Neuron (in vitro differentiated cells): ENCODE results near the gene MRM1.

Experiments used
- H2AFZ ChIP-seq: one replicate; pipeline ENCODE4 v1.6.1; 2013; ENCODE audit warnings: low read depth, mild to moderate bottlenecking, inconsistent platforms, low read length, moderate library complexity
- H3K27me3 ChIP-seq: one replicate; pipeline ENCODE4 v1.6.1; 2013; ENCODE audit warnings: low read length; ENCODE audit not compliant: insufficient read depth
- H3K36me3 ChIP-seq: one replicate; pipeline ENCODE4 v1.6.1; 2013; ENCODE audit warnings: low read length; ENCODE audit not compliant: insufficient read depth
- H3K4me1 ChIP-seq: one replicate; pipeline ENCODE4 v1.6.1; 2013; ENCODE audit warnings: low read length; ENCODE audit not compliant: insufficient read depth
- H3K4me3 ChIP-seq: 2 replicates; pipeline ENCODE4 v1.5.1; 2013; ENCODE audit warnings: mild to moderate bottlenecking, low read length, moderate library complexity
- H3K9me3 ChIP-seq: one replicate; pipeline ENCODE4 v1.6.1; 2013; ENCODE audit warnings: low read length

MRM1 gene

DNA sequence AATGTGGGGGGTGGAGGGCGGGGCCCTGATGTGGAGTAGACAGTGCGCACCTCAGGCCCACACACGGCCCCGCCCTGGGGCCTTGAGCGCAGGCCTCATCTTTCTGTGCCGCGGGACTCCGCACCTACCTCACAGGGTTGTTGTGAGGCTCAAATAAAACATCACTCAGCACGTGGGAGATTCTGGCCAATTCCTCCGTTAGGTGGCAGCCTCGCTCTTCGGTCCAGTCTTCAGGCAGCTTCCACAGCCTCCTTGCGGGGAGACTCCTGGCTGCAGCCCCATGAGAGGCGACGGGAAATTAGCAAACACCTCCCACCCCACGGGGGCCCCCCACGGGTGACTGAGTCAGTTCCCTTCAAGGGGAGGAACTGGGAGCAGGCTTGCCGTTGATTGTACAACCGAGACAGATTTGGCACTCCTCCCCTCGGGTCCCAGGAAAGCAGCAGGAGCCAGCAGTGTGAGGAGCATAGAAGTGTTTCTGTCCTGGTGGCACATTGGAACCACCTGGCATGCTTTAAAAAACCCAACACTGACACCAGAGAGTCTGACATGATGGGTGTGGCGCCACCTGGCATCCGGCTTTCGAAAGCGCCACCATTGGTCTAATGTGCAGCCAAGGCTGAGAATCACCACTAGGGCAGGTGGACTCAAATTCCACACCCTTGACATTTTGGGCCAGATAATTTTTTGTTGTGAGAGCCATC, 7.6 kb downstream of the MRM1 start:
- no peaks in the 10 kb centered on the region for H3K9me3 ChIP-seq
- no peaks in the 10 kb centered on the region for H3K36me3 ChIP-seq
- no peaks in the 10 kb centered on the region for H3K27me3 ChIP-seq
- H3K4me1 ChIP-seq: peaks cover 4% of the 10 kb centered on the region
- no peak overlapping the region for H2AFZ ChIP-seq
- no peak overlapping the region for H3K4me3 ChIP-seq

DNA sequence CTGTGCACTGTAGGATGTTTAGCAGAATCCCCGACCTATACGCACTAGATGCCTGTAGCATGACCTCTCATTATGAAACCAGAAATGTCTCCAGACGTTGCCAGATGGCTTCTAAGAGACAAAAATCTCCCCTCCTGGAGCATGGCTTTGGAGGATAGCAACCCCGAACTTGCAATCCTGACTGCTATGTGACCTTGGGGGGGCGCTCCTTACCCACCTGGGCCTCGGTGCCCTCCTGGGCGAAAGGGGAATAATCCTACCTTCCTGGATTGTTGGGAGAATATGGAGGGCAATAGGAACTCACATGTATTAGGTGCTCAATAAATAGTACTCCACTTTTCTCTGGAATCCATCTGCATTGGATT, 8.1 kb downstream of the MRM1 start:
- Histone ChIP-seq H2AFZ (no peak overlapping the region), H3K9me3 (no peaks in the 10 kb centered on the region), H3K4me3 (no peak overlapping the region), H3K36me3 (no peaks in the 10 kb centered on the region), H3K4me1 (no peaks in the 10 kb centered on the region), H3K27me3 (no peaks in the 10 kb centered on the region)

DNA sequence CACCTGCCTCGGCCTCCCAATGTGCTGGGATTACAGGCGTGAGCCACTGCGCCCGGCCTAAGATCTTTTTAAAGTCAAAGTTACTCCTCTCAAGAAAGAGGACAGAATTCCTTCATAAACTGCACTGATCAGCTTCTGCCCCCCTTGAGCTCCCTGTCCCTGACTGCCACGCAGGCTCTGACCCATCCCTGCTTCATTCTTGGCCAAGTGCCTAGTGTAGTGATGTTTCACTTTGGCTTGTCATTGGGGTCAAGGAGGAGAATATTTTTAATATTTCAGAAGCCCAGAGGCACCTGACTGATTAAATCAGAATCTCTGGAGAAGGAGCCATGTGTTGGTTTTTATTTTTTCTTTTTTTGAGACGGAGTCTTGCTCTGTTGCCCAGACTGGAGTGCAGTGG, 9.1 kb downstream of the MRM1 start:
- H3K4me1 ChIP-seq: peaks cover 2% of the 10 kb centered on the region
- no peaks in the 10 kb centered on the region for H3K27me3 ChIP-seq
- H3K9me3 ChIP-seq: no peaks in the 10 kb centered on the region
- no peak overlapping the region for H2AFZ ChIP-seq
- no peaks in the 10 kb centered on the region for H3K36me3 ChIP-seq
- no peak overlapping the region for H3K4me3 ChIP-seq

DNA sequence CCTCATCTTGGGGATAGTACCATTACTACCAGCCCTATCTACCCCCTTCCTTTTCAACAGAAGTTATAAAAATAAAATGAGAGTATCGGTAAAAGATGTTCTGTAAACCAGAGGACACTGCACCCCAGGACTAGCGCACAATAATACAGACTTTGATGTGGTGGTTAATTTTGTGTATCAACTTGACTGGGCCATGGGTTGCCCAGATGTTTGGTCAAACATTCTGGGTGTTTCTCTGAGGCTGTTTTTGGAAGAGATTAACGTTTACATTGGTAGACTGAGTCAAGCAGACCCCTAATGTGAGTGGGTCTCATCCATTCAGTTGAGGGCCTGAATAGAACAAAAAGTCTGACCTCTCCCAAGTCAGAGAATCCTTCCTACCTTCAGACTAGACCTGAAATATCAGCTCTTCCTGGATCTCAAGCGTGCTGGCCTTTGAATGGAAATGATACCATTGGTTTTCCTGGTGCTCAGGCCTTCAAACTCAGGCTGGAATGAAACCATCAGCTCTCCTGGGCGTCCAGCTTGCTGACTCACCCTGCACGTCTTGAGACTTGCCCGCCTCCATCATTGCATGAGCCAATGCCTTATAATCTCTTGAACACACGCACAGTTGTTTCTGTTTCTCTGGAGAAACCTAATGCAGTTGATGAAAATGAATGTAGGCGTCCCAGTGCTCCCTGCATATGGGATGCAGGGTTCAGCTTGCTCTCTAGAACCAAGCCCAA, 10.1 kb downstream of the MRM1 start:
- Histone ChIP-seq H3K9me3 (no peaks in the 10 kb centered on the region), H2AFZ (no peak overlapping the region), H3K4me3 (no peak overlapping the region), H3K4me1 (peaks cover 2% of the 10 kb centered on the region), H3K27me3 (no peaks in the 10 kb centered on the region), H3K36me3 (no peaks in the 10 kb centered on the region)

DNA sequence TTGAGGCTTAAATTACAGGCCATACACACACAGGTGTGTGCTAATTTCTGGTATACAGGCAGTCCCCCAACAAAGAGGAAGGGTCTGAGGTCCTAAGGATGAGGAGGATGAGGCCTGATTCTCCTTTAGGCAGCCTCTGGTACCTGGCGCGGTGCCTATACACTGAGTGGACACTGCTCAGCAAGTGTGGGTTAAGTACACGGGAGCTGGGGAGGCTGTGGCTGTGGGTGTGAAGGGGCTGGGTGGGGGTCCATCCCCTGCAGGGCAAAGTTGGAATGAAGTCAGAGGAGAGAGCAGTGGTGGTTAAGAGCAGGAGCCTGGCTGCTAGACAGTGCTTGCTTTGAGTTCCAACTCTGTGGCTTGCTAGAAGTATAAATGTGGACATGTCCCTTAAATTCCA, 10.9 kb downstream of the MRM1 start:
- H3K36me3 ChIP-seq: no peaks in the 10 kb centered on the region
- H3K4me3 ChIP-seq: no peak overlapping the region
- H3K9me3 ChIP-seq: no peaks in the 10 kb centered on the region
- H3K27me3 ChIP-seq: no peaks in the 10 kb centered on the region
- peaks cover 2% of the 10 kb centered on the region for H3K4me1 ChIP-seq
- no peak overlapping the region for H2AFZ ChIP-seq

DNA sequence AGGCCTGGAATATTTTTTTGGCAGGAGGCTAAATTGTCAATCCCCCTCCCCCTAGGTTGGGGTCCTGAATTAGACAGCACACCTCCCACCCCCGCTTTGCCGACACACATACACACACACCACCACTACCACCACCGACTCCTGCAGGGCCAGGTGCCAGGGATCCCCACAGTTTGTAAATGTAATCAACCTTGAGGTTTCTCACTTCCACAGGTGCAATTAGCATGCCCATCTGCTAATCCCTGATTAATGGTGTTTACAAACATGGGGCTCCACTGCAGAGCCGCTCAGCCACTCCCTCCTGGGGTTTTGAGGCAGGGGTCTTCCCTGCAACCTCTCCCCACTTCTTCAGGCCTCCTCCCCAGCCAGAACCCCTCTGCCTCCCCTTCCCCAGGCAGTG, 11.8 kb downstream of the MRM1 start:
- Histone ChIP-seq H3K9me3 (no peaks in the 10 kb centered on the region), H2AFZ (no peak overlapping the region), H3K27me3 (no peaks in the 10 kb centered on the region), H3K4me3 (no peak overlapping the region), H3K36me3 (no peaks in the 10 kb centered on the region), H3K4me1 (peaks cover 2% of the 10 kb centered on the region)

DNA sequence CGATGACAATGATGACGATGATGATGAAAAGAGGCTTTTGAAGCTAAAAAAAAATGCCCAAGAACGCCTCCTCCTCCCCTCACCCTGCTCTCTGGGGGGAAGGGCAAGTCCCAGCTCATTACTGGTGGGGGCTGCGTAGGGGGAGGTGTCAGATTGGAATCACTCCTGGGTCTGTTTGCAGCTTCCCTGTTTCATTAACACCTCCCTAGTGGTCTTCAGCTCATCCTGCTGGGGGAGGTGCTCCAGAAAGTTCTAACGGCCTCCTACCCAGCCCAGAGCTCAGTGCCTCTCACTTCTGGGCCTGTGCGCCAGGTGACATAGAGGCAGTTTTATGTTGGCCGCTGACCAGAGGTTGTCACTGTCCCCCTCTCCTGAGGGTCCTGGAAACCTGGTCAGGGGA, 12.7 kb downstream of the MRM1 start:
- H2AFZ ChIP-seq: no peak overlapping the region
- H3K36me3 ChIP-seq: no peaks in the 10 kb centered on the region
- H3K27me3 ChIP-seq: no peaks in the 10 kb centered on the region
- H3K4me3 ChIP-seq: no peak overlapping the region
- peaks cover 2% of the 10 kb centered on the region for H3K4me1 ChIP-seq
- H3K9me3 ChIP-seq: no peaks in the 10 kb centered on the region

DNA sequence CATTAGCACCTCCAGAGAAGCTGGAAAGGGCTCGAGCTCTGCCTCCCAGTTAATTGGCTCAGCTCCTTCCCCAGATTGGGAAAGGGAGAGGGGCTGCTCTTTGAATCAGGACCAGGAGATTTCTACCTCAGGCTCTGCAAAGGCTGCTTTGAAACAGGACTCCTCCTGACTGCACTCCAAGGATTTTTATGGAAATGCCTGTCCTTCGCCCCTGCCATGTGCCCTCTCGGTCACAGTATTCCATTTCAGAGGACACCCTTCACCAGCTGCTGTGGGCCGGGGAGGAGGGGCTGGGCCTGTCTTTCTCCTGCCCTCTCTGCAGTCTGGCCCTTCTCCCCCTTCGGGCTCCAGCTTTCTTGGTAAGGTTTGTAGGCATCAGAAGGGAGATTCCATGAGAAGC, 13.6 kb downstream of the MRM1 start:
- Histone ChIP-seq H3K27me3 (no peaks in the 10 kb centered on the region), H2AFZ (no peak overlapping the region), H3K4me1 (peaks cover 2% of the 10 kb centered on the region), H3K9me3 (no peaks in the 10 kb centered on the region), H3K4me3 (no peak overlapping the region), H3K36me3 (no peaks in the 10 kb centered on the region)

DNA sequence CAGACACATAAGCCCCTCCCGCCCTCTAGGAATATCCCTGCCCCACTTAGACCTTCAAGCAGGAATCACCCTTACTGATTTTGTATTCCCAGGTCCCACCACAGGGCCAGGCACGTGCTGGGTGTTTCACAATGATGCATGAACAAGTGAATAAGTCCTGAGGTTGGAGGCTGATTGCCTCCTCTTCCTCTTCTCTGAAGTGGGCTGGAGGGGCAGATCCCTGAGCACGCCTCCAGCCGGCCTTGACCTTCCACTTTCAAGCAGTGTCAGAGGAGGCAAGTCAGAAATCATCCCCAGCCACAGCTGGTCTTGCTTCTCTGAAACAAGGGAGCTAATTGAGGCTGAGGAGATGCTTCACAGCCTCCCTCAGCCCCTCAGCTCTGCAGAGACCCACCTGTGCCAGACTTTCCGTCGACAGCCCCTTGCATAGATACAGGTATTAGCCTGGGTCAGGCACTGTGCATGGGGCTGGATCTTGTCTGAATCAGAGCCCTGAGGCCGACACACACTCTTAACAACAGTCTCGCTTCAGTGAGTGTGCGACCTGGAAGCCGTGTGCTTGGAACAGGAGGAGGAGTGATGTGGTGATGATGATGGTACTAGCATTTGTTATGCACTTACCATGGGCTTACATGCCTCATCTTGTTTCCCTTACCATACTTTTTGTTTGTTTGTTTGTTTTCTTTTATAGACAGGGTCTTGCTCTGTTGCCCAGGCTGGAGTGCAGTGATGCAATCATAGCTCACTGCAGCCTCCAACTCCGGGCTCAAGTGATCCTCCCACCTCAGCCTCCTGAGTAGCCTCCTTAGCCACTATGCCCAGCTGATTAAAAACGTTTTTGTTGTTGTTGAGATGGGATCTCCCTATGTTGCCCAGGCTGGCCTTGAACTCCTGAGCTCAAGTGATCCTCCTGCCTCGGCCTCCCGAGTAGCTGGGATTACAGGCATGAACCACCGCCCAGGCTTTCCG, 15.0 kb downstream of the MRM1 start:
- Histone ChIP-seq H2AFZ (no peak overlapping the region), H3K9me3 (no peaks in the 10 kb centered on the region), H3K4me3 (no peak overlapping the region), H3K36me3 (no peaks in the 10 kb centered on the region), H3K27me3 (peaks cover 5% of the 10 kb centered on the region), H3K4me1 (peaks cover 2% of the 10 kb centered on the region)

DNA sequence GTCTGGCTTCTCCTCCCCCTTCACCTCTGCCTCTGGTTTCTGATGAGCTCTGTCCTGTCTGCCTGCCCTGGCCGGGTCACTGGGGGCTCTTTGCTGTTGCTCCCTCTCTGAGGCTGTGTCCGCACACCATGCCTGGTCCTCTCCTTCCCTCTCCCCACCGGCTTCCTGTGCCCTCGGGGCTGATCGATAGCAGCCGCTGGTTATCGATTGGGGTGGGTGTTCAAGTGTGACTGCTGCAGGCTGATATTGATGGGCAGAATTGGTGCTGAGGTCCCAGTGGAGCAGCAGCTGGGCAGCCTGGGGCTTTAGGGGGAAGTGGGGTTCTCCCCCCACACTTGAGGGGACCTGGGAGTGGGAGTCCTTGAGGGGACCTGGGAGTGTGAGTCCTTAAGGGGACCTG, 16.4 kb downstream of the MRM1 start:
- H3K4me3 ChIP-seq: no peak overlapping the region
- no peak overlapping the region for H2AFZ ChIP-seq
- no peaks in the 10 kb centered on the region for H3K36me3 ChIP-seq
- peaks cover 2% of the 10 kb centered on the region for H3K4me1 ChIP-seq
- H3K27me3 ChIP-seq: peaks cover 5% of the 10 kb centered on the region
- no peaks in the 10 kb centered on the region for H3K9me3 ChIP-seq

DNA sequence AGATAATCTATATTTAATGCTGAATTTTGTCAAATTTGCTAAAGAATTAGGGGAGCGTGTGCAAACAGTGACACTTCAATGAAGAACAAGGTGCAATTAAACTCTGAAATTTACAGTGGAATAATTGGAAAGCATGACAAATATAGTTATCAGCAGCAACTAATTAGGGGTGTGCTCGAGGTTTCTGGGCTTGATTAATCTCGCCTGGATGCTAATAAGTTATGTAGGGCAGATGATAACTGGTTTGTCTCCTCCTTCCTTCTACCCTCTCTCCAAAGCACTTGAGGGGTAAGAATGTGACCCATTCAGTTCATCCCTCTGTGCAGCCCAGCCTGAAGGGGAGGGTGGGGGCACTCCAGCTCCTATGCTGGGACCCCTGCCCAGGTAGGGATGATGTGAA, 21.9 kb downstream of the MRM1 start:
- Histone ChIP-seq H3K4me1 (peaks cover 10% of the 10 kb centered on the region), H3K27me3 (peaks cover 5% of the 10 kb centered on the region), H3K9me3 (no peaks in the 10 kb centered on the region), H3K4me3 (no peak overlapping the region), H2AFZ (no peak overlapping the region), H3K36me3 (no peaks in the 10 kb centered on the region)

DNA sequence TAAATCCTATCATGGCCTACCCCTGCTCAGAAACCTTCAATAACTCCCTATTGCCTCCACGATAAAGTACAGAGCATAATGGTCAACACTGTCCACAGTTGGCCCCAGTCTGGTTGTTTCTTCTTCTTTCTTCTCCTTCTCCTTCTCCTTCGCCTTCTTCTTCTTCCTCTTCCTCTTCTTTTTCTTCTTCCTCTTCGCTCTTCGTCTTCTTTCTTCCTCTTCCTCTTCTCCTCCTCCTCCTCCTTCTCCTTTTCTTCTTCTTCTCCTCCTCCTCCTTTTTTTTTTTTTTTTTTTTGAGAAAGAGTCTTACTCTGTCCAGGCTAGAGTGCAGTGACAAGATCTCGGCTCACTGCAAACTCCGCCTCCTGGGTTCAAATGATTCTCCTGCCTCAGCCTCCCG, 23.8 kb downstream of the MRM1 start:
- Histone ChIP-seq H3K4me3 (no peak overlapping the region), H3K4me1 (peaks cover 17% of the 10 kb centered on the region), H3K36me3 (no peaks in the 10 kb centered on the region), H2AFZ (no peak overlapping the region), H3K9me3 (no peaks in the 10 kb centered on the region), H3K27me3 (peaks cover 5% of the 10 kb centered on the region)

DNA sequence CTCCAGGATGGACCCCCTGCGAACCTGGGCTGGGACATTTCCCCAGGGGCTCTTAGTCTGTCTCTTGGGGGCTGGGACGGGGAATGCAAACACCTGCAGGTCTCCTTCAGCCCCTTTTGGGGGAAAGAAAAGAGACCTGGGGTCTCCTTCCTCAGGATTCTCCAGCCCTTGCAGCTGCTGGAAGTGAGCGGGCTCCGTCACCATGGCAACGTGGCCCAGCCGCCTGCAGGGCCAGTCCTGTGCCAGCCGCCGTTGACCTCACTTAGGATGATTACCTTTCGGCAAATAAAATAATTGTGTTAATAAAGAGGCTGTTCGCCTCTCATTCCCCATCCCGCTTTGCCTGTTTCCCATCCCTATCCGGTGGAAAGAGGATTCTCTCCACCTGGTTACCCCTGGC, 25.7 kb downstream of the MRM1 start:
- H3K9me3 ChIP-seq: no peaks in the 10 kb centered on the region
- H2AFZ ChIP-seq: no peak overlapping the region
- H3K4me1 ChIP-seq: peaks cover 22% of the 10 kb centered on the region
- no peaks in the 10 kb centered on the region for H3K36me3 ChIP-seq
- H3K4me3 ChIP-seq: no peak overlapping the region
- H3K27me3 ChIP-seq: peaks cover 10% of the 10 kb centered on the region
